Endothelial cell of umbilical vein (primary cell): Measurements from ENCODE around the gene ILF2. TPM values are rescaled to one million over a fixed set of nuclear protein-coding genes. Genes with fewer than 3 reads are reported as not detected.
A peak's percentile ranks its signal among the peaks of the same experiment; 100 is the strongest.

Source experiments
- Bru-seq: library from RNA; stranded (reverse); fragments of 400-500 nt; gene quantifications from one replicate; lab custom pipeline; 2021; lab: Mats Ljungman, UMichigan
- BruChase-seq, 2 experiments: library from RNA; stranded (reverse); fragments of 400-500 nt; gene quantifications; one replicate each; lab custom pipeline; 2021; lab: Mats Ljungman, UMichigan
- BruUV-seq: library from RNA; stranded (reverse); fragments of 400-500 nt; replicated peaks from 2 replicates; lab custom pipeline; 2021; lab: Mats Ljungman, UMichigan
- CTCF ChIA-PET: fragments of 300-600, 350-600 bp; sonication (Branson Sonifier 250); formaldehyde crosslinking; loops from one replicate; lab custom pipeline; 2021; ENCODE audit warnings: antibody characterized with exemption, inconsistent platforms; lab: Charles Lee
- POLR2A ChIA-PET: fragments of 300-600, 350-600 bp; sonication (Branson Sonifier 250); formaldehyde crosslinking; loops from one replicate; lab custom pipeline; 2021; ENCODE audit warnings: antibody characterized with exemption, inconsistent platforms; lab: Charles Lee
- DNase-seq: peaks from one replicate; pipeline ENCODE4 v3.0.0-alpha.2; 2011; ENCODE audit warnings: low read depth, low spot score
- FAIRE-seq: peaks from 2 replicates; lab custom pipeline; 2011; peaks lifted over from hg19 to GRCh38; lab: Jason Lieb, UNC
- H2AFZ ChIP-seq: 2 replicates; pipeline ENCODE4 v1.6.0; 2012; ENCODE audit warnings: low read depth, low read length, control low read depth, inconsistent platforms
- H3K27ac ChIP-seq: 2 replicates; pipeline ENCODE4 v1.5.1; 2011; ENCODE audit warnings: low read depth, mild to moderate bottlenecking, control low read depth, low read length, moderate library complexity; ENCODE audit not compliant: insufficient read depth
- H3K27me3 ChIP-seq, 2 experiments: 2 replicates each; pipeline versions ENCODE4 v1.6.0 to v1.6.1; 2011; ENCODE audit warnings: low read length in 2 of 2, mixed read lengths in 1 of 2; ENCODE audit not compliant: control insufficient read depth in 2 of 2, insufficient read depth in 2 of 2
- H3K36me3 ChIP-seq, 2 experiments: 2 replicates in 1 of 2; 3 replicates in 1 of 2; pipeline ENCODE4 v1.5.1; 2011; ENCODE audit warnings: low read length in 2 of 2, mild to moderate bottlenecking in 1 of 2, moderate library complexity in 1 of 2; ENCODE audit not compliant: control insufficient read depth in 2 of 2, insufficient read depth in 2 of 2; ENCODE audit errors: extremely low read depth in 1 of 2
- H3K4me1 ChIP-seq: 3 replicates; pipeline ENCODE4 v1.5.1; 2011; ENCODE audit warnings: mild to moderate bottlenecking, low read length; ENCODE audit not compliant: control insufficient read depth, insufficient read depth; ENCODE audit errors: extremely low read depth
- H3K4me2 ChIP-seq: 2 replicates; pipeline ENCODE4 v1.6.1; 2011; ENCODE audit warnings: low read length, control low read depth, mixed read lengths; ENCODE audit not compliant: insufficient read depth
- H3K4me3 ChIP-seq, 3 experiments: fragments of 200-600 bp in 1 of 3; sonication (generic), shearing (Covaris generic) in 1 of 3; replicated peaks in 1 of 3; 2 replicates each; pipeline ENCODE4 v1.5.1; 2011 to 2016; ENCODE audit warnings: control low read depth in 3 of 3, low read length in 3 of 3, mild to moderate bottlenecking in 2 of 3, inconsistent platforms in 1 of 3, low read depth in 1 of 3, moderate library complexity in 1 of 3; ENCODE audit not compliant: insufficient read depth in 1 of 3
- H3K79me2 ChIP-seq: 2 replicates; pipeline ENCODE4 v1.6.0; 2012; ENCODE audit warnings: low read length, inconsistent platforms; ENCODE audit not compliant: control insufficient read depth, insufficient read depth
- H3K9ac ChIP-seq: replicated peaks from 2 replicates; pipeline ENCODE3; 2011; ENCODE audit warnings: low read length, control low read depth; ENCODE audit not compliant: insufficient read depth; ENCODE audit errors: extremely low read depth
- H3K9me1 ChIP-seq: replicated peaks from 3 replicates; pipeline ENCODE4 v1.6.0; 2011; ENCODE audit warnings: mild to moderate bottlenecking, low read length; ENCODE audit not compliant: control insufficient read depth, insufficient read depth; ENCODE audit errors: extremely low read depth
- H3K9me3 ChIP-seq: replicated peaks from 2 replicates; pipeline ENCODE4 v1.5.1; 2012; ENCODE audit warnings: low read length, inconsistent platforms; ENCODE audit not compliant: control insufficient read depth, insufficient read depth
- H4K20me1 ChIP-seq: replicated peaks from 2 replicates; pipeline ENCODE3; 2011; ENCODE audit warnings: mild to moderate bottlenecking, low read length; ENCODE audit not compliant: control insufficient read depth, insufficient read depth; ENCODE audit errors: extremely low read depth
- CTCF ChIP-seq, 2 donors: IDR thresholded peaks; 1 replicate in 1 of 2; 2 replicates in 1 of 2; pipeline ENCODE4 v1.5.1; 2011; ENCODE audit warnings: low read length in 2 of 2, mild to moderate bottlenecking in 2 of 2, moderate library complexity in 2 of 2, control low read depth in 1 of 2, inconsistent platforms in 1 of 2, low read depth in 1 of 2; ENCODE audit not compliant: insufficient read depth in 1 of 2; ENCODE audit errors: extremely low read depth in 1 of 2
- EZH2 ChIP-seq: IDR thresholded peaks from 2 replicates; pipeline ENCODE4 v1.6.1; 2012; ENCODE audit warnings: borderline replicate concordance, low read depth, mild to moderate bottlenecking, moderate library complexity, low read length, inconsistent platforms; ENCODE audit not compliant: severe bottlenecking
- FOS ChIP-seq: IDR thresholded peaks from 2 replicates; pipeline ENCODE4 v1.6.1; 2011; ENCODE audit warnings: mild to moderate bottlenecking, low read length, moderate library complexity, borderline replicate concordance; ENCODE audit not compliant: insufficient read depth
- GATA2 ChIP-seq: IDR thresholded peaks from 2 replicates; pipeline ENCODE4 v1.7.0; 2011; ENCODE audit warnings: low read depth, mild to moderate bottlenecking, moderate library complexity, mixed read lengths, low read length; ENCODE audit not compliant: insufficient read length, insufficient read depth
- JUN ChIP-seq: IDR thresholded peaks from 2 replicates; pipeline ENCODE4 v1.6.1; 2011; ENCODE audit warnings: borderline replicate concordance, low read depth; ENCODE audit not compliant: insufficient read length, insufficient read depth
- MAX ChIP-seq: IDR thresholded peaks from 2 replicates; pipeline ENCODE4 v1.6.1; 2011; ENCODE audit not compliant: insufficient read depth, insufficient read length
- MYC ChIP-seq: IDR thresholded peaks from one replicate; pipeline ENCODE4 v1.6.1; 2011; ENCODE audit warnings: mild to moderate bottlenecking, low read depth, low read length
- POLR2A ChIP-seq: IDR thresholded peaks from 2 replicates; pipeline ENCODE4 v1.6.1; 2012; ENCODE audit warnings: low read depth, mild to moderate bottlenecking, control low read depth, low read length
- POLR2AphosphoS5 ChIP-seq: IDR thresholded peaks from 2 replicates; pipeline ENCODE4 v1.6.1; 2012; ENCODE audit warnings: low read depth, mild to moderate bottlenecking, control low read depth, low read length, moderate library complexity; ENCODE audit not compliant: insufficient read depth
- dilution Hi-C: fragments of 300-500 bp; cut with MboI; formaldehyde crosslinking; loops from one replicate; pipeline ENCODE4 v1.15.0; 2019; ENCODE audit warnings: low sequenced_read_pairs; ENCODE audit not compliant: extremely low pct_ligation_motif_present
- intact Hi-C: fragments of 100-400 bp; cut with micrococcal nuclease; formaldehyde crosslinking; loops from one replicate; pipeline ENCODE4 v1.10.0; 2022
- long read RNA-seq: library from polyadenylated mRNA; stranded (forward); transcript quantifications from one replicate; pipeline ENCODE4 v2.0.0, GENCODE V29; 2021
- polyA minus RNA-seq, 3 experiments: library from RNA; depleted of rRNA, polyadenylated mRNA; stranded (reverse); fragments of >200 nt; gene quantifications; 1 replicate in 1 of 3; 2 replicates in 2 of 3; pipeline ENCODE4 v1.2.3, GENCODE V29; 2011
- polyA plus RNA-seq, 4 experiments: library from polyadenylated mRNA; depleted of rRNA in 3 of 4; stranded (reverse) in 3 of 4; unstranded in 1 of 4; fragments of >200 nt; gene quantifications; 2 replicates each; pipeline versions ENCODE4 v1.2.1 to v1.2.3, GENCODE V29; 2011 to 2012; ENCODE audit warnings: missing spikeins in 1 of 4
- total RNA-seq: library from RNA; stranded (reverse); gene quantifications from 2 replicates; pipeline ENCODE4 v1.2.3, GENCODE V29; 2021

Gene ILF2
- total RNA-seq (271 TPM in 2 replicates), polyA plus RNA-seq (289 and 303 TPM in 2 replicates), polyA minus RNA-seq (290 and 300 TPM in 2 replicates), Bru-seq, nascent RNA (percentile 95 among the genes with signal in this experiment), BruChase-seq, experiment 1, labeled RNA remaining after a 6-hour chase (percentile 99 among the genes with signal in this experiment), BruChase-seq, experiment 2, labeled RNA remaining after a 2-hour chase (percentile 98 among the genes with signal in this experiment)
- polyA plus RNA-seq (2011; cell fraction: cytosol; rRNA removed) = 391 and 409 TPM in 2 replicates
- polyA plus RNA-seq (2011; cell fraction: nucleus; rRNA removed) = 309 and 313 TPM in 2 replicates
- 208 and 298 TPM in 2 replicates for polyA plus RNA-seq (2012)
- 157 TPM for polyA minus RNA-seq (2011; cell fraction: cytosol; rRNA and poly(A)+ RNA removed)
- polyA minus RNA-seq (2011; cell fraction: nucleus; rRNA and poly(A)+ RNA removed) = 93.8 and 114 TPM in 2 replicates
- long read RNA-seq, transcript ILF2-201 (14 exons, 1,659 nt) = major isoform, 1,180 of 1,279 reads
- long read RNA-seq, partial matches to known transcripts = 33 of 1,279 reads
- long read RNA-seq, other reads (novel, unspliced or antisense) = 65 of 1,279 reads

- peak within 1 kb of the TSS; percentile 69 to 98 (median 92) for H3K4me3 ChIP-seq
- ChIA-PET POLR2A (interaction anchor here (1.4 to 1.6 kb wide), 2 partner anchors 37 to 44 kb away, joined by 4 to 6 read pairs; partner anchors contain the start of genes CHTOP and S100A13), CTCF (interaction anchor here (1.3 to 2.0 kb wide), 5 partner anchors 37 to 316 kb away, joined by 3 to 13 read pairs (median 4); partner anchors contain the start of genes CHTOP and SLC27A3)
- H3K79me2 ChIP-seq = peaks cover 36% of the 10 kb centered on the region
- no TSS peak for BruUV-seq
- H3K4me1 ChIP-seq = peaks cover 11% of the 10 kb centered on the region
- H3K9me3 ChIP-seq = no peaks in the 10 kb centered on the region
- H4K20me1 ChIP-seq = no peaks in the 10 kb centered on the region
- H3K9me1 ChIP-seq = no peaks in the 10 kb centered on the region
- peak; percentile 99 for FAIRE-seq
- TF ChIP-seq FOS (peak; percentile 32), EZH2 (no peak), POLR2A (peak; percentile 95), CTCF (IDR thresholded peaks at IDR 0.05; ENCODE audit: extremely low read depth in 1 of 2, insufficient read depth in 1 of 2, low read depth in 1 of 2, low read length in 2 of 2) (no peak), MAX (no peak), POLR2AphosphoS5 (peak; percentile 87), JUN (peak; percentile 27), MYC (peak; percentile 44), GATA2 (peak; percentile 51)
- no peaks in the 10 kb centered on the region for H3K27me3 ChIP-seq
- H3K4me2 ChIP-seq = peak within 1 kb of the TSS; percentile 91
- peak within 1 kb of the TSS; percentile 85 for H3K27ac ChIP-seq
- peak; percentile 100 for DNase-seq
- intact Hi-C loops (loop anchor here (5.0 kb wide), 1 partner anchor 39 kb away; the partner anchor contains the start of gene CHTOP), dilution Hi-C loops (no loop called here)
- H3K36me3 ChIP-seq = peaks cover 18 to 23% of the 10 kb centered on the region in 2 experiments
- peak within 1 kb of the TSS; percentile 98 for H3K9ac ChIP-seq
- peak within 1 kb of the TSS; percentile 70 for H2AFZ ChIP-seq
Observed at GRCh38 chr1:153670859-153671627, at the start of gene ILF2. Gene ILF2, minus strand, starts transcription at chr1:153670993. Its CDS starts 71 bp downstream, at chr1:153670922.
